Measurements from ENCODE around the gene TFF3. TPM values are rescaled to one million over a fixed set of nuclear protein-coding genes. Genes with fewer than 3 reads are reported as not detected.

The TFF3 gene
- total and polyA plus RNA-seq, 2 experiments from 2014 or later, result not detected

DNA sequence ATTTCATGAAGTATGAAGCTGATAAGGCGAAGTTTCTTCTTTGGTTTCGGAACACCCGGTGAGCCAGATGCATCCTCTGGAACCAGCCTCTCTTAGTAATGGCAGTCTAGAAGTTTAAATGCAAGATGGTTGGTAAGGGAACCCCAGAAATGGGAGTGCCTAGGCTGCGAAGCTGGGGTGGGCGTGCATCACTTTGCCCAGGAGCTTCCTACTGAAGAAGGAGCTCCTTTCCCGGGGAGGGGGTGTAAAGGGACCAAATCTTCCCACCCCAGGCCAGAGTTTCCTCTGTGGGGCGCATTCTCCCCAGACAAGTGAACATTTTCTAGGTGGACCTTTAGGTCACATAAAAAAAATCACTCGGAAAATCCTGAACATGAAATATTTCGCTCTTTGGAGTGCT, 31.2 kb upstream of the TFF3 start:
- Histone ChIP-seq H3K4me3 (no peak overlapping the region), H3K9me3 (ENCODE audit: low read depth) (no peaks in the 10 kb centered on the region), H3F3A (ENCODE audit: insufficient read depth) (no peaks in the 10 kb centered on the region), H3K27ac (no peak overlapping the region), H3K36me3 (ENCODE audit: low read depth) (no peaks in the 10 kb centered on the region), H3K9me2 (ENCODE audit: insufficient read depth) (no peaks in the 10 kb centered on the region), H3K27me3 (replicated peaks; ENCODE audit: insufficient read depth) (no peaks in the 10 kb centered on the region), H3K4me1 (ENCODE audit: insufficient read depth) (no peaks in the 10 kb centered on the region), H3K9ac (no peak overlapping the region), H3K79me2 (ENCODE audit: insufficient read depth) (no peaks in the 10 kb centered on the region), H4K20me1 (ENCODE audit: insufficient read depth) (no peaks in the 10 kb centered on the region), H3K4me2 (ENCODE audit: unreplicated experiment) (no peak overlapping the region), H2AFZ (no peak overlapping the region)
- no peak for DNase-seq
- WGBS, 2 experiments (ENCODE audit: low coverage in 1 of 2, low lambda C conversion rate in 2 of 2, missing lambda C conversion rate in 2 of 2), result 56% methylated on average over 9 of the region's 9 CpGs
- TF ChIP-seq EZH2phosphoT487 (IDR thresholded peaks at IDR 0.05; ENCODE audit: insufficient read depth, low read depth) (no peak), EZH2 (IDR thresholded peaks at IDR 0.05; ENCODE audit: insufficient read depth, poor library complexity, severe bottlenecking) (no peak)
- in situ Hi-C loops (cut with MboI), result no loop called here

GRCh38 chr21:42344631-42345030, 29.4 kb upstream of the TFF3 start:
- Histone ChIP-seq H3K4me3 (no peak overlapping the region), H3K27me3 (replicated peaks; ENCODE audit: insufficient read depth) (no peaks in the 10 kb centered on the region), H3K4me1 (ENCODE audit: insufficient read depth) (no peaks in the 10 kb centered on the region), H3K79me2 (ENCODE audit: insufficient read depth) (no peaks in the 10 kb centered on the region), H3K9me2 (ENCODE audit: insufficient read depth) (no peaks in the 10 kb centered on the region), H2AFZ (no peak overlapping the region), H3F3A (ENCODE audit: insufficient read depth) (no peaks in the 10 kb centered on the region), H3K27ac (no peak overlapping the region), H3K9me3 (ENCODE audit: low read depth) (no peaks in the 10 kb centered on the region), H4K20me1 (ENCODE audit: insufficient read depth) (no peaks in the 10 kb centered on the region), H3K4me2 (ENCODE audit: unreplicated experiment) (no peak overlapping the region), H3K36me3 (ENCODE audit: low read depth) (no peaks in the 10 kb centered on the region), H3K9ac (no peak overlapping the region)
- TF ChIP-seq EZH2phosphoT487 (IDR thresholded peaks at IDR 0.05; ENCODE audit: insufficient read depth, low read depth) (no peak), EZH2 (IDR thresholded peaks at IDR 0.05; ENCODE audit: insufficient read depth, poor library complexity, severe bottlenecking) (no peak)
- WGBS, 2 experiments (ENCODE audit: low coverage in 1 of 2, low lambda C conversion rate in 2 of 2, missing lambda C conversion rate in 2 of 2), result 40 to 55% methylated on average over 4 of the region's 4 CpGs
- DNase-seq, result no peak
- in situ Hi-C loops (cut with MboI), result no loop called here

DNA sequence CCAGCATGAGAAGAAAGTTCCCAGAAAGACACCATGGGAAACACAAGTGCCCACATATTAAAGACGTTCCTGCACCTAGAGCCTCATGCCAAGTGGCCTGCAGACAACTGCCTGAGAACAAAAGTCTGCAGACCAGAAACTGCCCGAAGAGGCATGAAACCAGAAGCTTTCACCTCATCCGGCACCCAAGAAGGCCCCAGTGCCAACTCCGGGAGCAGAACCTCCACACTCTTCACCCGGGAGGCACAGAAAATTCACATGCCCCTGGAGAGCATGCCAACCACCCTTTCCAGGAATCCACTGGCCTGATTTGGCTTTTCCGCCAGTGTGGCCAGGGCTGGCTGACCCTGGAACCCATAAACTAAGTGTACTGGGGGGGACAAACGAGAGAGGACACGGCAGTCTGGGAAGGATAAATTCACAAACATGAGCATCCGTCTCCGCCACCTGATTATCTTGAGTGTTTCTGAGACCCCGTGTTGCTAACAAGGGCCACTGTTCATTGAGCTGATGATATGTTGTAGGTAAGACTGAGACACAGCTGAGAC, 28.8 kb upstream of the TFF3 start:
- no peak for TF ChIP-seq EZH2 (IDR thresholded peaks at IDR 0.05; ENCODE audit: insufficient read depth, poor library complexity, severe bottlenecking)
- no peak for TF ChIP-seq EZH2phosphoT487 (IDR thresholded peaks at IDR 0.05; ENCODE audit: insufficient read depth, low read depth)
- H3F3A ChIP-seq (ENCODE audit: insufficient read depth), result no peaks in the 10 kb centered on the region
- H3K36me3 ChIP-seq (ENCODE audit: low read depth), result no peaks in the 10 kb centered on the region
- H3K4me3 ChIP-seq, result no peak overlapping the region
- no peak overlapping the region for H2AFZ ChIP-seq
- H3K27me3 ChIP-seq (replicated peaks; ENCODE audit: insufficient read depth), result no peaks in the 10 kb centered on the region
- H3K27ac ChIP-seq, result no peak overlapping the region
- H3K9me2 ChIP-seq (ENCODE audit: insufficient read depth), result no peaks in the 10 kb centered on the region
- no peaks in the 10 kb centered on the region for H4K20me1 ChIP-seq (ENCODE audit: insufficient read depth)
- DNase-seq, result no peak
- WGBS, 2 experiments (ENCODE audit: low coverage in 1 of 2, low lambda C conversion rate in 2 of 2, missing lambda C conversion rate in 2 of 2), result 54 to 61% methylated on average over 11 of the region's 11 CpGs
- no peaks in the 10 kb centered on the region for H3K79me2 ChIP-seq (ENCODE audit: insufficient read depth)
- H3K9me3 ChIP-seq (ENCODE audit: low read depth), result no peaks in the 10 kb centered on the region
- no peaks in the 10 kb centered on the region for H3K4me1 ChIP-seq (ENCODE audit: insufficient read depth)
- H3K4me2 ChIP-seq (ENCODE audit: unreplicated experiment), result no peak overlapping the region
- H3K9ac ChIP-seq, result no peak overlapping the region
- in situ Hi-C loops (cut with MboI), result no loop called here

GRCh38 chr21:42343556-42343955, 28.3 kb upstream of the TFF3 start:
- H3K36me3 ChIP-seq (ENCODE audit: low read depth), result no peaks in the 10 kb centered on the region
- no peak for DNase-seq
- H3K4me2 ChIP-seq (ENCODE audit: unreplicated experiment), result no peak overlapping the region
- no peak overlapping the region for H3K27ac ChIP-seq
- no peak overlapping the region for H3K4me3 ChIP-seq
- no peaks in the 10 kb centered on the region for H3K9me2 ChIP-seq (ENCODE audit: insufficient read depth)
- no peaks in the 10 kb centered on the region for H4K20me1 ChIP-seq (ENCODE audit: insufficient read depth)
- no peak overlapping the region for H2AFZ ChIP-seq
- H3K9ac ChIP-seq, result no peak overlapping the region
- no peaks in the 10 kb centered on the region for H3K79me2 ChIP-seq (ENCODE audit: insufficient read depth)
- WGBS, 2 experiments (ENCODE audit: low coverage in 1 of 2, low lambda C conversion rate in 2 of 2, missing lambda C conversion rate in 2 of 2), result 54 to 56% methylated on average over 5 to 6 of the region's 6 CpGs
- in situ Hi-C loops (cut with MboI), result no loop called here
- no peaks in the 10 kb centered on the region for H3K9me3 ChIP-seq (ENCODE audit: low read depth)
- TF ChIP-seq EZH2 (IDR thresholded peaks at IDR 0.05; ENCODE audit: insufficient read depth, poor library complexity, severe bottlenecking) (no peak), EZH2phosphoT487 (IDR thresholded peaks at IDR 0.05; ENCODE audit: insufficient read depth, low read depth) (no peak)
- H3K27me3 ChIP-seq (replicated peaks; ENCODE audit: insufficient read depth), result no peaks in the 10 kb centered on the region
- no peaks in the 10 kb centered on the region for H3F3A ChIP-seq (ENCODE audit: insufficient read depth)
- no peaks in the 10 kb centered on the region for H3K4me1 ChIP-seq (ENCODE audit: insufficient read depth)

- Histone ChIP-seq H4K20me1 (ENCODE audit: insufficient read depth) (no peaks in the 10 kb centered on the region), H3K4me1 (ENCODE audit: insufficient read depth) (no peaks in the 10 kb centered on the region), H3K27ac (no peak overlapping the region), H3K79me2 (ENCODE audit: insufficient read depth) (no peaks in the 10 kb centered on the region), H3K4me3 (no peak overlapping the region), H3K9me2 (ENCODE audit: insufficient read depth) (no peaks in the 10 kb centered on the region), H3K36me3 (ENCODE audit: low read depth) (no peaks in the 10 kb centered on the region), H3K9ac (no peak overlapping the region), H3K9me3 (ENCODE audit: low read depth) (no peaks in the 10 kb centered on the region), H3F3A (ENCODE audit: insufficient read depth) (no peaks in the 10 kb centered on the region), H2AFZ (no peak overlapping the region), H3K4me2 (ENCODE audit: unreplicated experiment) (no peak overlapping the region), H3K27me3 (replicated peaks; ENCODE audit: insufficient read depth) (no peaks in the 10 kb centered on the region)
- in situ Hi-C loops (cut with MboI), result no loop called here
- TF ChIP-seq EZH2 (IDR thresholded peaks at IDR 0.05; ENCODE audit: insufficient read depth, poor library complexity, severe bottlenecking) (no peak), EZH2phosphoT487 (IDR thresholded peaks at IDR 0.05; ENCODE audit: insufficient read depth, low read depth) (no peak)
- no peak for DNase-seq
- 46 to 48% methylated on average over 10 of the region's 10 CpGs for WGBS, 2 experiments (ENCODE audit: low coverage in 1 of 2, low lambda C conversion rate in 2 of 2, missing lambda C conversion rate in 2 of 2)
These were observed 27.9 kb upstream of the TFF3 start for GRCh38 chr21:42343101-42343500.
